Measurements from ENCODE around the gene ENDOD1.

DNA sequence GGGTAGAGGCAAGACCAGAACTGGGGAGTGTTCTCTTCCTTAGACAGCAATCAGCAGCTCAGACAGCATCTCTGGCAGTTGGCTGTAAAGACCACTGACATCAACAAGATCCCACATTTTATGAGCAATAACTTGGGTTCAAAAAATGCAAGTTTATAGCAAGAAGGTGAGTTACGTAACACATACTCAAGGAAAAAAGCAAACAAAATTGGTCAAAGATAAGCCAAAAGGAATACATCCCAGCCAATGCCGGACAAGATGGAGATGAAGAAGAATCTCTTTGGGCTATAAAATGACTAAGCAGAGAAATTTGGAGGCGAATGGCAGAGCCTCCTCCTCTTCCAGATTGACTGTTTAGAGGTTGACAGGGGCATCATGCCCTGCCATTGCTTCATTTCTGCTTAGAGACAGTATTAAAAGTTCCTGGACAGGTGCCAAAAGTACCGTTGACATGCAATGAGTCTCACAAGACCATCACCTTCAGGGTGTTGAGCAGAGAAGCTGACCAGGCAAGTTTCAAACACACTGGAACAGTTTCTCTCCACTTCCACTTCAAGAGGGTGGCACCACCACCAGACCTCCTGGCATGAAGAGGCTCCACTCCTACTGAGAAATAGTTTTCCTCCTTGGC lies 55.9 kb downstream of the ENDOD1 start:
- TF ChIP-seq, protein P1, sequence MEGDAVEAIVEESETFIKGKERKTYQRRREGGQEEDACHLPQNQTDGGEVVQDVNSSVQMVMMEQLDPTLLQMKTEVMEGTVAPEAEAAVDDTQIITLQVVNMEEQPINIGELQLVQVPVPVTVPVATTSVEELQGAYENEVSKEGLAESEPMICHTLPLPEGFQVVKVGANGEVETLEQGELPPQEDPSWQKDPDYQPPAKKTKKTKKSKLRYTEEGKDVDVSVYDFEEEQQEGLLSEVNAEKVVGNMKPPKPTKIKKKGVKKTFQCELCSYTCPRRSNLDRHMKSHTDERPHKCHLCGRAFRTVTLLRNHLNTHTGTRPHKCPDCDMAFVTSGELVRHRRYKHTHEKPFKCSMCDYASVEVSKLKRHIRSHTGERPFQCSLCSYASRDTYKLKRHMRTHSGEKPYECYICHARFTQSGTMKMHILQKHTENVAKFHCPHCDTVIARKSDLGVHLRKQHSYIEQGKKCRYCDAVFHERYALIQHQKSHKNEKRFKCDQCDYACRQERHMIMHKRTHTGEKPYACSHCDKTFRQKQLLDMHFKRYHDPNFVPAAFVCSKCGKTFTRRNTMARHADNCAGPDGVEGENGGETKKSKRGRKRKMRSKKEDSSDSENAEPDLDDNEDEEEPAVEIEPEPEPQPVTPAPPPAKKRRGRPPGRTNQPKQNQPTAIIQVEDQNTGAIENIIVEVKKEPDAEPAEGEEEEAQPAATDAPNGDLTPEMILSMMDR (IDR thresholded peaks at IDR 0.05) = no peak
- TF ChIP-seq EZH2phosphoT487 (IDR thresholded peaks at IDR 0.05) = no peak
- TF ChIP-seq EZH2 (IDR thresholded peaks at IDR 0.05) = no peak
